Measurements from ENCODE around the gene MLLT1.

Gene MLLT1

GRCh38 chr19:6221878-6222746, 57.7 kb downstream of the MLLT1 start:
- no peak overlapping the region for H3K27ac ChIP-seq (ENCODE audit: poor library complexity, severe bottlenecking)
- peak; percentile 38 for DNase-seq (ENCODE audit: low spot score)

GRCh38 chr19:6221220-6221877, 58.4 kb downstream of the MLLT1 start:
- no peak for TF ChIP-seq CTCF (IDR thresholded peaks at IDR 0.05; ENCODE audit: poor library complexity, severe bottlenecking)
- no peak overlapping the region for H3K4me3 ChIP-seq (ENCODE audit: severe bottlenecking)
- H3K9me3 ChIP-seq (ENCODE audit: severe bottlenecking): no peaks in the 10 kb centered on the region
- peak; percentile 47 for DNase-seq (ENCODE audit: low spot score)
- no peaks in the 10 kb centered on the region for H3K27me3 ChIP-seq (ENCODE audit: insufficient read depth, poor library complexity, severe bottlenecking)
- H3K4me1 ChIP-seq (ENCODE audit: insufficient read depth, poor library complexity, severe bottlenecking): peaks cover 6% of the 10 kb centered on the region
- ATAC-seq (ENCODE audit: low read depth): no peak
- peaks cover 21% of the 10 kb centered on the region for H3K36me3 ChIP-seq (ENCODE audit: low read depth)
- no peak overlapping the region for H3K27ac ChIP-seq (ENCODE audit: poor library complexity, severe bottlenecking)

More at GRCh38 chr19:6221878-6222746, 57.7 kb downstream of the MLLT1 start:
- Histone ChIP-seq H3K4me3 (ENCODE audit: severe bottlenecking) (no peak overlapping the region), H3K27me3 (ENCODE audit: insufficient read depth, poor library complexity, severe bottlenecking) (no peaks in the 10 kb centered on the region), H3K4me1 (ENCODE audit: insufficient read depth, poor library complexity, severe bottlenecking) (peaks cover 6% of the 10 kb centered on the region), H3K36me3 (ENCODE audit: low read depth) (peaks cover 26% of the 10 kb centered on the region), H3K9me3 (ENCODE audit: severe bottlenecking) (no peaks in the 10 kb centered on the region)
- ATAC-seq (ENCODE audit: low read depth): no peak
- TF ChIP-seq CTCF (IDR thresholded peaks at IDR 0.05; ENCODE audit: poor library complexity, severe bottlenecking): no peak

- TF ChIP-seq CTCF (IDR thresholded peaks at IDR 0.05; ENCODE audit: poor library complexity, severe bottlenecking): no peak
- Histone ChIP-seq H3K4me3 (ENCODE audit: severe bottlenecking) (no peak overlapping the region), H3K9me3 (ENCODE audit: severe bottlenecking) (no peaks in the 10 kb centered on the region), H3K27me3 (ENCODE audit: insufficient read depth, poor library complexity, severe bottlenecking) (no peaks in the 10 kb centered on the region), H3K4me1 (ENCODE audit: insufficient read depth, poor library complexity, severe bottlenecking) (peaks cover 6% of the 10 kb centered on the region), H3K27ac (ENCODE audit: poor library complexity, severe bottlenecking) (no peak overlapping the region), H3K36me3 (ENCODE audit: low read depth) (peaks cover 16% of the 10 kb centered on the region; the same call in 1 of the 2 replicates)
- ATAC-seq (ENCODE audit: low read depth): no peak
- peak; percentile 31 for DNase-seq (ENCODE audit: low spot score)
These were observed 59.2 kb downstream of the MLLT1 start for GRCh38 chr19:6220385-6221191.

- no peak overlapping the region for H3K4me3 ChIP-seq (ENCODE audit: severe bottlenecking)
- H3K9me3 ChIP-seq (ENCODE audit: severe bottlenecking): no peaks in the 10 kb centered on the region
- peaks cover 16% of the 10 kb centered on the region; the same call in 1 of the 2 replicates for H3K36me3 ChIP-seq (ENCODE audit: low read depth)
- DNase-seq (ENCODE audit: low spot score) (peak; percentile 43), ATAC-seq (ENCODE audit: low read depth) (no peak)
- no peak for TF ChIP-seq CTCF (IDR thresholded peaks at IDR 0.05; ENCODE audit: poor library complexity, severe bottlenecking)
- no peak overlapping the region for H3K27ac ChIP-seq (ENCODE audit: poor library complexity, severe bottlenecking)
- H3K4me1 ChIP-seq (ENCODE audit: insufficient read depth, poor library complexity, severe bottlenecking): peaks cover 6% of the 10 kb centered on the region
- H3K27me3 ChIP-seq (ENCODE audit: insufficient read depth, poor library complexity, severe bottlenecking): no peaks in the 10 kb centered on the region
These were observed 60.0 kb downstream of the MLLT1 start for GRCh38 chr19:6219586-6220290.
